HepG2 (cell line): Measurements from ENCODE around the gene RERE. TPM values are rescaled to one million over a fixed set of nuclear protein-coding genes. Genes with fewer than 3 reads are reported as not detected.

Experiments
- ATAC-seq: fragments of 200-7000 bp; cut with Tn5 transposase; 3 replicates; pipeline ENCODE4 v1.9.1; 2020; ENCODE audit warnings: mild to moderate bottlenecking, moderate library complexity
- BruUV-seq: library from RNA; stranded (reverse); fragments of 400-500 nt; replicated peaks from 2 replicates; lab custom pipeline; 2021; lab: Mats Ljungman, UMichigan
- CTCF ChIA-PET: fragments of 300-600 bp; formaldehyde crosslinking; extraction: SDS; loops from one replicate; lab custom pipeline; 2021; ENCODE audit warnings: low total read pairs, inconsistent platforms, low intra/inter-chr PET ratio; lab: Yijun Ruan, JAX
- POLR2A ChIA-PET: fragments of 350-600 bp; sonication (Branson Sonifier 250); formaldehyde crosslinking; loops from one replicate; lab custom pipeline; 2020; ENCODE audit warnings: antibody characterized with exemption, inconsistent platforms; lab: Yijun Ruan, JAX
- DNase-seq: peaks from one replicate; pipeline ENCODE4 v3.0.0-alpha.2; 2015; ENCODE audit warnings: low spot score
- FAIRE-seq: peaks from 3 replicates; lab custom pipeline; 2011; peaks lifted over from hg19 to GRCh38; lab: Jason Lieb, UNC
- H2AFZ ChIP-seq: one replicate; pipeline ENCODE4 v1.6.1; 2011; ENCODE audit warnings: low read length, inconsistent platforms
- H3K27ac ChIP-seq: fragments of 300-600 bp; 3 replicates; pipeline ENCODE4 v1.8.0; 2011; ENCODE audit warnings: mixed run types, mild to moderate bottlenecking, mixed read lengths, low read length, inconsistent platforms; ENCODE audit not compliant: insufficient read depth; ENCODE audit errors: extremely low read length
- H3K27me3 ChIP-seq, 2 experiments: fragments of 200-600 bp in 1 of 2; 2 replicates in 1 of 2; 3 replicates in 1 of 2; pipeline versions ENCODE4 v1.6.0 to v1.8.0; 2011; ENCODE audit warnings: low read length in 2 of 2, mild to moderate bottlenecking in 2 of 2, moderate library complexity in 2 of 2, inconsistent platforms in 1 of 2; ENCODE audit not compliant: insufficient read depth in 2 of 2, control insufficient read depth in 1 of 2
- H3K36me3 ChIP-seq, 2 experiments: fragments of 200-600 bp in 1 of 2; replicated peaks in 1 of 2; 2 replicates in 1 of 2; 3 replicates in 1 of 2; pipeline versions ENCODE4 v1.5.1 to v1.8.0; 2011; ENCODE audit warnings: low read length in 2 of 2, inconsistent platforms in 1 of 2; ENCODE audit not compliant: insufficient read depth in 2 of 2, control insufficient read depth in 1 of 2
- H3K4me1 ChIP-seq: 2 replicates; pipeline ENCODE4 v1.5.1; 2012; ENCODE audit warnings: low read length, inconsistent platforms; ENCODE audit not compliant: insufficient read depth
- H3K4me2 ChIP-seq: 2 replicates; pipeline ENCODE4 v1.6.0; 2011; ENCODE audit warnings: low read depth, low read length, inconsistent platforms
- H3K4me3 ChIP-seq, 3 experiments: fragments of 200-600 bp in 1 of 3; sonication (generic), shearing (Covaris generic) in 1 of 3; replicated peaks in 1 of 3; 2 replicates each; pipeline ENCODE4 v1.5.1; 2011 to 2016; ENCODE audit warnings: low read length in 3 of 3, inconsistent platforms in 2 of 3, low read depth in 2 of 3, mild to moderate bottlenecking in 2 of 3, control low read depth in 1 of 3, mixed read lengths in 1 of 3; ENCODE audit not compliant: insufficient read depth in 1 of 3
- H3K79me2 ChIP-seq: one replicate; pipeline ENCODE4 v1.6.1; 2011; ENCODE audit warnings: low read length, inconsistent platforms; ENCODE audit not compliant: insufficient read depth
- H3K9ac ChIP-seq: 2 replicates; pipeline ENCODE4 v1.6.0; 2011; ENCODE audit warnings: mild to moderate bottlenecking, low read depth, low read length, inconsistent platforms; ENCODE audit not compliant: insufficient read depth
- H3K9me3 ChIP-seq: 2 replicates; pipeline ENCODE4 v1.5.1; 2012; ENCODE audit warnings: mild to moderate bottlenecking, low read length
- H4K20me1 ChIP-seq: 2 replicates; pipeline ENCODE4 v1.6.0; 2011; ENCODE audit warnings: inconsistent platforms, mild to moderate bottlenecking, low read length, moderate library complexity; ENCODE audit not compliant: insufficient read depth
- BCLAF1 ChIP-seq: fragments of 450-650 bp; IDR thresholded peaks from 2 replicates; pipeline ENCODE4 v1.6.1; 2017; ENCODE audit warnings: mild to moderate bottlenecking
- ETV6 ChIP-seq: sonication (generic); formaldehyde crosslinking; conservative IDR thresholded peaks from 2 replicates; pipeline ENCODE4 v1.4.0; 2020; ENCODE audit warnings: missing genetic modification reagents
- GPBP1L1 ChIP-seq: sonication (generic); formaldehyde crosslinking; IDR thresholded peaks from 2 replicates; pipeline ENCODE4 v1.5.0; 2020; ENCODE audit warnings: mild to moderate bottlenecking, missing genetic modification reagents
- HCFC1 ChIP-seq: fragments of 150-350 bp; IDR thresholded peaks from 2 replicates; pipeline ENCODE4 v1.6.1; 2014; ENCODE audit warnings: low read depth, low read length
- JUN ChIP-seq: sonication (generic); formaldehyde crosslinking; IDR thresholded peaks from 2 replicates; pipeline ENCODE4 v1.4.0; 2020; ENCODE audit warnings: mild to moderate bottlenecking, missing genetic modification reagents
- KLF9 ChIP-seq: IDR thresholded peaks from 2 replicates; pipeline ENCODE4 v1.6.1; 2016; ENCODE audit warnings: low read depth
- NPAS2 ChIP-seq: sonication (generic); formaldehyde crosslinking; IDR thresholded peaks from 2 replicates; pipeline ENCODE4 v1.8.0; 2022; ENCODE audit warnings: mild to moderate bottlenecking, missing genetic modification reagents, borderline replicate concordance
- ZNF234 ChIP-seq: sonication (generic); formaldehyde crosslinking; conservative IDR thresholded peaks from 2 replicates; pipeline ENCODE4 v1.5.1; 2020; ENCODE audit warnings: mild to moderate bottlenecking, missing genetic modification reagents
- ZNF264 ChIP-seq: sonication (generic); formaldehyde crosslinking; IDR thresholded peaks from 2 replicates; pipeline ENCODE4 v1.4.0; 2020; ENCODE audit warnings: missing genetic modification reagents
- ZNF337 ChIP-seq: sonication (generic); formaldehyde crosslinking; IDR thresholded peaks from 2 replicates; pipeline ENCODE4 v1.5.1; 2020; ENCODE audit warnings: missing genetic modification reagents, low read depth, mild to moderate bottlenecking, borderline replicate concordance
- WGBS: methylation state at CpG from one replicate; pipeline ENCODE4 v1.1.6; 2017; ENCODE audit warnings: low lambda C conversion rate; 5-methylcytosine and 5-hydroxymethylcytosine counted together
- in situ Hi-C: cut with HindIII; loops from 2 replicates; pipeline ENCODE4 v1.10.0; 2017; ENCODE audit warnings: low pct_unique_long_range_greater_than_20kb; ENCODE audit not compliant: extremely low pct_ligation_motif_present
- intact Hi-C: fragments of 100-400 bp; cut with micrococcal nuclease; formaldehyde crosslinking; loops from one replicate; pipeline ENCODE4 v1.10.0; 2022; ENCODE audit not compliant: unreplicated experiment
- polyA plus RNA-seq, 8 experiments: library from polyadenylated mRNA; depleted of rRNA in 3 of 8; stranded (reverse) in 7 of 8; unstranded in 1 of 8; fragments of >200 nt; fragmentation: Illumina TruSeq in 4 of 8; extraction: Trizol in 4 of 8; gene quantifications; 2 replicates each; pipeline versions ENCODE4 v1.2.1 to v1.2.3, GENCODE V29; 2011 to 2016; ENCODE audit warnings: low read depth in 4 of 8, missing spikeins in 1 of 8, mixed read lengths in 1 of 8; ENCODE audit not compliant: insufficient read depth in 1 of 8
- total RNA-seq, 5 experiments: library from RNA; depleted of rRNA; stranded (reverse); fragments of >200 nt; fragmentation: Illumina TruSeq; extraction: Trizol; gene quantifications; 2 replicates each; pipeline ENCODE4 v1.2.3, GENCODE V29; 2016; ENCODE audit warnings: low read depth in 1 of 5
- TF ChIP-seq, protein P1 (sequence below): sonication (generic); formaldehyde crosslinking; IDR thresholded peaks from 2 replicates; pipeline ENCODE4 v1.4.0; 2020; ENCODE audit warnings: missing genetic modification reagents
- TF ChIP-seq, protein P2 (sequence below): sonication (generic); formaldehyde crosslinking; IDR thresholded peaks from 2 replicates; pipeline ENCODE4 v1.5.0; 2020; ENCODE audit warnings: missing genetic modification reagents
- TF ChIP-seq, protein P3 (sequence below): sonication (generic); formaldehyde crosslinking; IDR thresholded peaks from 2 replicates; pipeline ENCODE4 v1.5.1; 2020; ENCODE audit warnings: mild to moderate bottlenecking, missing genetic modification reagents, borderline replicate concordance

Gene RERE
- total and polyA plus RNA-seq, 2 of the 13 experiments (the other 11 are each of a cell fraction or from before 2014, with no cell fraction given) = 18.3 to 21.9 TPM

DNA sequence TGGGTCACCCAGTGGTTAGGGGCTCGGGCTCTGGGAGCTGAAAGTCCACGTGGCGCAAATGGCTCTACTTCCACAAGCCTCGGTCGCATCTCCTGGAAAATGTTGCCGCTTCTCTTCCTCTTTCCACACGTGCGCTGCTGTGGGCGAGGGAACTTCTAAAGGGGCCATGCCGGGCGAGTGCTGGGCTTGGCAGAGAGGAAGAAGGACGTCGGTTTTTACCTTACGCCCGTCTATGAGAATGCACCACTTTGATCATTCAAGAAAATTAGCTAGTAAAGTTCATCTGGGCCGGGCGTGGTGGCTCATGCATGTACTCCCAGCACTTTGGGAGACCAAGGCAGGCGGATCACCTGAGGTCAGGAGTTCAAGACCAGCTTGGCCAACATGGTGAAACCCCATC, 489.2 kb downstream of the RERE start:
- FAIRE-seq (no peak), DNase-seq (no peak), ATAC-seq (no peak)
- no peaks in the 10 kb centered on the region for H3K36me3 ChIP-seq
- H2AFZ ChIP-seq = no peak overlapping the region
- in situ Hi-C loops (no loop called here), intact Hi-C loops (no loop called here)
- no peak overlapping the region for H3K4me2 ChIP-seq
- H3K9ac ChIP-seq = no peak overlapping the region
- BruUV-seq = no TSS peak
- no peak overlapping the region for H3K4me3 ChIP-seq
- 0 out of 2 replicates have a peak, but pooled peaks cover 9% of the 10 kb centered on the region for H3K4me1 ChIP-seq
- H3K27ac ChIP-seq = no peak overlapping the region
- no peaks in the 10 kb centered on the region for H3K79me2 ChIP-seq
- H4K20me1 ChIP-seq = no peaks in the 10 kb centered on the region
- ChIA-PET POLR2A (interaction anchor here (0.9 kb wide), 1 partner anchor 15 kb away, joined by 3 read pairs; no protein-coding TSS in a partner anchor), CTCF (no interaction called here)
- H3K27me3 ChIP-seq = peaks cover 3 to 67% of the 10 kb centered on the region in 2 experiments; a peak in 4 of 5 replicates
- no peaks in the 10 kb centered on the region for H3K9me3 ChIP-seq
- 76% methylated on average over 18 of the region's 18 CpGs for WGBS
- TF ChIP-seq ETV6 (CRISPR knock-in tag) (no peak), ZNF264 (CRISPR knock-in tag) (no peak), NPAS2 (CRISPR knock-in tag) (no peak), BCLAF1 (no peak), ZNF234 (CRISPR knock-in tag) (no peak), KLF9 (no peak), JUN (CRISPR knock-in tag) (no peak), GPBP1L1 (CRISPR knock-in tag) (no peak), ZNF337 (no peak), HCFC1 (no peak)
- TF ChIP-seq, protein P1, sequence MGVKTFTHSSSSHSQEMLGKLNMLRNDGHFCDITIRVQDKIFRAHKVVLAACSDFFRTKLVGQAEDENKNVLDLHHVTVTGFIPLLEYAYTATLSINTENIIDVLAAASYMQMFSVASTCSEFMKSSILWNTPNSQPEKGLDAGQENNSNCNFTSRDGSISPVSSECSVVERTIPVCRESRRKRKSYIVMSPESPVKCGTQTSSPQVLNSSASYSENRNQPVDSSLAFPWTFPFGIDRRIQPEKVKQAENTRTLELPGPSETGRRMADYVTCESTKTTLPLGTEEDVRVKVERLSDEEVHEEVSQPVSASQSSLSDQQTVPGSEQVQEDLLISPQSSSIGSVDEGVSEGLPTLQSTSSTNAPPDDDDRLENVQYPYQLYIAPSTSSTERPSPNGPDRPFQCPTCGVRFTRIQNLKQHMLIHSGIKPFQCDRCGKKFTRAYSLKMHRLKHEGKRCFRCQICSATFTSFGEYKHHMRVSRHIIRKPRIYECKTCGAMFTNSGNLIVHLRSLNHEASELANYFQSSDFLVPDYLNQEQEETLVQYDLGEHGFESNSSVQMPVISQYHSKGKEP (CRISPR knock-in tag) = no peak
- TF ChIP-seq, protein P2, sequence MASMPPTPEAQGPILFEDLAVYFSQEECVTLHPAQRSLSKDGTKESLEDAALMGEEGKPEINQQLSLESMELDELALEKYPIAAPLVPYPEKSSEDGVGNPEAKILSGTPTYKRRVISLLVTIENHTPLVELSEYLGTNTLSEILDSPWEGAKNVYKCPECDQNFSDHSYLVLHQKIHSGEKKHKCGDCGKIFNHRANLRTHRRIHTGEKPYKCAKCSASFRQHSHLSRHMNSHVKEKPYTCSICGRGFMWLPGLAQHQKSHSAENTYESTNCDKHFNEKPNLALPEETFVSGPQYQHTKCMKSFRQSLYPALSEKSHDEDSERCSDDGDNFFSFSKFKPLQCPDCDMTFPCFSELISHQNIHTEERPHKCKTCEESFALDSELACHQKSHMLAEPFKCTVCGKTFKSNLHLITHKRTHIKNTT (CRISPR knock-in tag) = no peak
- TF ChIP-seq, protein P3, sequence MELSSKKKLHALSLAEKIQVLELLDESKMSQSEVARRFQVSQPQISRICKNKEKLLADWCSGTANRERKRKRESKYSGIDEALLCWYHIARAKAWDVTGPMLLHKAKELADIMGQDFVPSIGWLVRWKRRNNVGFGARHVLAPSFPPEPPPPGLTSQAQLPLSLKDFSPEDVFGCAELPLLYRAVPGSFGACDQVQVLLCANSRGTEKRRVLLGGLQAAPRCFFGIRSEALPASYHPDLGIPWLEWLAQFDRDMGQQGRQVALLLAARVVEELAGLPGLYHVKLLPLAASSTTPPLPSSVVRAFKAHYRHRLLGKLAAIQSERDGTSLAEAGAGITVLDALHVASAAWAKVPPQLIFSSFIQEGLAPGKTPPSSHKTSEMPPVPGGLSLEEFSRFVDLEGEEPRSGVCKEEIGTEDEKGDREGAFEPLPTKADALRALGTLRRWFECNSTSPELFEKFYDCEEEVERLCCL (CRISPR knock-in tag) = no peak
